Stimulated activated CD8-positive, alpha-beta memory T cell treated with anti-CD3 and anti-CD28 coated beads, Interleukin-7, amount 100 ng/mL, for 48 hours (primary cell): ENCODE measurements around the gene DAB2.
A peak's percentile ranks its signal among the peaks of the same experiment; 100 is the strongest.

Experiments used
- DNase-seq, 2 donors: peaks; one replicate each; pipeline ENCODE4 v3.0.0-alpha.2; 2020; ENCODE audit warnings: low read depth in 1 of 2; ENCODE audit errors: extremely low read depth in 1 of 2

DAB2 gene

GRCh38 chr5:39424736-39425637 lies at the start of gene DAB2:
TSS of gene DAB2 (minus strand) at chr5:39424980. CDS start at chr5:39394320, 30,660 bp downstream.
- peak; percentile 2 to 23 for DNase-seq

DNA sequence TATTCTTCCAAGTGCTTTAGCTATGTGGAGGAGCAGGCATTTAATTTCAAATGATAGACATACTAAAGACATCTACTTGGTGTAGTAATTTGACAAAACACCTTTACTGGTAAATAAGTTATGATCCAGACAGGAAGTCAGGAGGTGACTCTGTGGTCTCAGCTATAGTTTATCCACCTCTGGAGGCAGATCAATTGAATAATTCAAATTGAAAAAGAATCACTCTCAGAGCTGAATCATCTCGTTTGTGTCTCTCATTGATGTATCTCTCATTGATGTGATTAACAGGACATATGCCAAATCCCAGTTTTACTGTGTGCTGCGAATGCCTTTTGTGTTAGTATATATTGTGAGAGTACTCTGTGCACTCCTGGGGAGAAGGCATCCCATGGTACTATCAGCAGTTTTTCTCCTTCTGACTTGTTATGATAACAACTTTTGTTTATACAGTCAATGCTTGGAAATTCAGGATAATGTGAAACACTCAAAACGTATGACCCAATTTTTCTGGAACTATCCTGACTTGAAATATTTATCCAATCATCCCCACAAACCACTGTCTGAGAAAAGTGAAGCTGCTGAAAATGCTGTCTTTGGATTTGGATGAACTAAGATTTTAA lies 48.5 kb upstream of the DAB2 start:
- no peak for DNase-seq

DNA sequence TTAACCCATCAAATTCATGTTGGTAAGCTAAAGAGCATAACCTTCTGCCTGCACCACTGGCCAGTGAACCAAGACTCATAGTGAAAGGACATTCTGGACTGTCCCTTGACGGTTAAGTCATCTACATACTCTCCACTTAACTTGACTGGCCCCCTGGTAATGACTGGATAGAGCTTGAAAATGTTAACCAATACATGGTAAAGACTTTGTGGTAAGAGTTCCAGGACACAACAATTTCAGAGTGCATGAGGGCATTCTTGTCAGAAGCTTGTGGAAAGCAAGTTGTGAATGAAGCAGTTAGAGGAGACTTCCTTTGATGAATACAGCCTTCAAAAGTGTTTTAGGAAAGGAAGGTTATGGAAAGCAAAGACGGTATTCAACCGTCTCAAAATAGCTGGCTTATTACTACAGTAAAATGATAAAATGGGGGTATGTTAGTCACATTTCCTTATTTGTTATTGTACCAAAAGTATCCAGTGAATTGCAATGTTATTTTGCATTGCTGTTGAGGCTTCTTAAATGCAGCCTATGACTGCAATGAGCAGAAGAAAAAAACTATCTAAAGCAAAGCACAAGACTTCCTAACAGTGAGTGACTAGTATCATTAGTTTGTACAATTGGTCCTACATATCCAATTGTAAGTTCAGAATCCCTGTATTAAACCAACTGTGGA lies 47.2 kb upstream of the DAB2 start:
- no peak for DNase-seq

GRCh38 chr5:39470811-39471210 lies 46.0 kb upstream of the DAB2 start:
- DNase-seq: no peak

DNA sequence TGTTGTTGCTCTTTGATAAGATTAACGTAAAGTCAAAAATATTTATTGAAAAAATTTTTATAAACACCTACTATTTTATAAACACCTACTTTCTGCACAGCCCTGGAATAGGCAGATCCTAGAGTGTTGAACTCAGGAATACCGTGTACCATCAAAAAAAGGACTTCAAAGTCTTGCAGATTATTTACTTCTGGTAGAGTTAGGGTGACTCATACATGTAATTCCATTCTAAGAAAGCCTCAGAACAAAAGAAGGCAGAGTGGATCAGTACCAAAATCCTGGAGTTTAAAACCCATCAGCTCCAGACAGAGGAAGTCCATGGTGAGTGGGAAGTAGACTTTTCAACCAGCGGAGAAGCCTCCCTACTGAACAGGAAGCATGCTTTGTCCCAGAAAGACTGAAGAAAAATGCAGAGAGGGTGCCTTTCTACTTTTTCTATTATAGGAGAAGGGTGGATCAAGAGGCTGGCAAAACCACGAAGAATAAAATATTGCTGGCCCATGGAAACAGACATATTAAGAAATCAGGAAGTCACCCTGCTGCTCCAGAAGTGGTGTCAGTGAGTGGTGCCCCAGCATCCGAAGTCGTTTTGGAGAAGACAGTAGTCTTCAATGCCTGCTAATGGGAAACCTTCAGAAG lies 45.1 kb upstream of the DAB2 start:
- no peak for DNase-seq

GRCh38 chr5:39469176-39469575 lies 44.4 kb upstream of the DAB2 start:
- DNase-seq: no peak

DNA sequence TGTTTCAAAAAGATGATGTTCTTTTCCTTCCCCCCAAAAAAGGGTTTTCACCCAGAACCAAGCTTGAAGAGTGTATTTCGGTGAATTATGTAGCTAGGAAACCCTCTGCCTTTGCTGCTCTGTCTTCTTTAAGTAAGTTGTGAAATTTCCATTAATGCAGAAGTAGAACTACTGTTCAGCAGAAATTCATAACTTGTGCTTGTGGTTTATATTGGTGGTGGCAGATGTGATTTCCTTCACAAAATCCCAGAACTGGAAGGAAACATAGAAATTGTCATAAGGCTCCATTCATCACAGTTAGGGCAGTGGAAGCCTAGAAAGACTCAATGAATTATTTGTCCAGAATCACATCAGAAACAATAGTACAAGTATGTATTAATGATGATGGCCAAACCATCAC lies 42.1 kb upstream of the DAB2 start:
- DNase-seq: no peak

DNA sequence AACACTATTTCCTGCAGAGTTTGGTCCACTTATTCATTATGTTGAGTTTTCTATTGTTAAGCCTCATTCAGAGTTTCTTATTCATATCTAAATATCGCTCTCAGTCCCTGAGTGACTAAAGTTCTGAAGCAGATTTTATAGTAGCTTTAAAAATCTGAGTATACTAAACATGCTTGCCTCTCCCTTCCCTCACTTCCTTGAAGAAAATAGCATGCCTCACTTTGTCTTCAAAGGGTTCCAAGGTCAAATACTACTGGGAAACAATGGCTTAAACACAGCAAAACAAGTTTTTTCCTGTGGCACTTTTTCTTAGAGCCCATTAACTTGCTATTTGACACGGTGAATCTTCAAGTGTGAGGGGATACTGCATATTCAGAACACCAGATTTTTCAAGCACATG lies 41.1 kb upstream of the DAB2 start:
- no peak for DNase-seq

DNA sequence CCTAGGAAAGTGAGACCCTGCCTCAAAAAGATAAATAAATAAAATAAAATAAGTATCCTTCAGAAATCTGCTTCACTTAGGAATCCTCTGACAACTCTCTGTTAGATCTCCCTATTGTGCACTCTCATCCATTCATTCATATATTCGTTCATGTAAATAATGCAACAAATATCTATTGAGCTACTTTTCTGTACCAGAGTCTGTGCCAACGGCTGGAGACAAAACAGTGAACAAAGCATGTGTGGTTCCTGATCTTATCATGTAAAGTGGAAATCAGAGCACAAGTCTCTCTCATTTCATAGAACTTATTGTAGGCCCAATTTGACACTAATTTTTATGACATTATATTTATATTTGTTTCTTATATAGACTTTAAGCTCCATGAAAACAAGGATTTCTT lies 40.3 kb upstream of the DAB2 start:
- DNase-seq: no peak

GRCh38 chr5:39464088-39464487 lies 39.3 kb upstream of the DAB2 start:
- no peak for DNase-seq

GRCh38 chr5:39462211-39462610 lies 37.4 kb upstream of the DAB2 start:
- DNase-seq: no peak

DNA sequence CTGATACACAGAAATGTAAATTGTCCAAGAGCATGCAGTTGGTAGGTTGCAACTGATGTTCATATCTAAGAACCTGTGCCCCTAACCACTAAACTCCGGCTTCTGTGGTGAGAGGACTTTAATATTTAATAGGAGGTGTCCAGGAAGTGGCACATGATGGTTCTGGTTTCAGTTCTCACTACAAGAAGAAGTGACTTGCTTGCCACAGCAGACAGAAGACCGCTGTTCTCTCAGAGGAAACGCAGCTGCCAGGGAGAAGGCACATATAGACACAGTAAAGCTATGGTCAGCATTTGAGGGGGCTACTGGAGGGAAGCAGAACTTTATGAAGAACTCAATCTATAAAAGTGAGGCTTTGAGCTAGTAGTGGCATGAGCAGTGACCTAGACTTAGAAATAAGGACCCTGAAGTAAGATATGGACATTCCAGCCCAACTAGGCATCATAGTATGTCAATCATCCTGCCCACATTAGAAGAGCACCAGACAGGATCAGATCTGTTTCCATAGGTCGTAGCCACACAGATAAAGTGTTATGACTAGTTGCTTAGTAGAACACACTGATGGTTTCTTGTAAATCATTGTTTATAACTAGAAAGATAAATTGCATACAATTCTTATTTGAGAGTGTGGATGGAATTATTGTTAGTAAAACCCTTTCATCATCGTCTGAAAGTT lies 36.4 kb upstream of the DAB2 start:
- no peak for DNase-seq

DNA sequence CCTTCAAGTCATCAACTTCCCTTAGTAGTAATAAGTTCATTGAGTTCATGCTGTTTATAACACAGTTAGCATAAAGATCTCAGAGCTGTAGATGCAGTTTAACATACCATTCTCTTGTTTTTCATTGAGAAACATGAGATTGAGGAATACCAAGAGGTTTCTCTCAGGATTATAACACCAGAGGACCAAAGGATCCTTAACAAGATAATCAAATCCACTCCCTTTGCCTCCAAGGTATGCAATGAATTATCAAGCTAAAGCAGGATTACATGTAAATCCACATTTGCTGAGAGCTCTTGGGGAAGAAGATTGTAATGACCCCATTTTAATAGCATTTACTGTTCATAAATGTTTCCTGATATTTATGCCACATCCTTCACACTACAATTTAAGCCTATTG lies 35.1 kb upstream of the DAB2 start:
- DNase-seq: no peak

GRCh38 chr5:39459071-39459470 lies 34.3 kb upstream of the DAB2 start:
- no peak for DNase-seq

- DNase-seq: no peak
Measured at GRCh38 chr5:39455645-39456044, 30.9 kb upstream of the DAB2 start.

GRCh38 chr5:39453606-39454005 lies 28.8 kb upstream of the DAB2 start:
- no peak for DNase-seq

DNA sequence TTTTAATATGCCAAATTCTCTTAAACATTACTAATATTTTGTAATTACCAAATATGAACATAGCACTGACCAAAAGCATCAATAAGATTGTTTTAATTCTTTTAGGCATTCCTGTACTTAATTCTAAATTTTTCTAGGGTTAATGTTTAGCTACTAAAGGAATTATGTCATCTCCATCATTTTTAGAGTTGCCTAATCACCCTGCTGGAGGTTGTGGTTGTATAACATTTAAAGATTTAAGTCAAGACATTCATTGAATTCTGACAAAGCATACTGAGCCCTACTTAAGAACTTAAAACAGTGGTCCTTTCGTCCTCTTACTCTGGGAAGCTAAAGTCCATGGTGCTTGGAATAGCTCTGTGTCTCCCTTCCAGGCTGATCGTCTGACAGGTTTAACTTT lies 28.1 kb upstream of the DAB2 start:
- no peak for DNase-seq

- DNase-seq: no peak
Measured at GRCh38 chr5:39451276-39451941, 26.6 kb upstream of the DAB2 start.

DNA sequence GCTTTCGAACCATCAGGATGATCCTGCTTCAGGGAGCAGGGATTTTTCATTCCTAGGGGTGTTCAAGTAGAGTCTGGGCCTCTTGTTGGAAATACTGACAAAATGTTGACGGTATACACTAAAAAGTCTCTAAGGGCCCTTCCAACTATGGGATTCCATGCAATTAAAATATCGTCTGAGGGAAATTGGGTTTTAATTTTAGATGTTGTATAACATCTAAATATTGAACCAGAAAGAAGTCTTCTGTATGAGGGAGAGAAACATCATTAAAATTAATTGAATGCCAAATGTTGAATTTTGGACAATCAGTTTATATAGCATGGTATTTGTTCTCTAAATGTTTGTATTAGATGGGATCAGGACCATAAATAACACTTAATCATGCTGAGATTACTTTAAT lies 25.7 kb upstream of the DAB2 start:
- DNase-seq: no peak

DNA sequence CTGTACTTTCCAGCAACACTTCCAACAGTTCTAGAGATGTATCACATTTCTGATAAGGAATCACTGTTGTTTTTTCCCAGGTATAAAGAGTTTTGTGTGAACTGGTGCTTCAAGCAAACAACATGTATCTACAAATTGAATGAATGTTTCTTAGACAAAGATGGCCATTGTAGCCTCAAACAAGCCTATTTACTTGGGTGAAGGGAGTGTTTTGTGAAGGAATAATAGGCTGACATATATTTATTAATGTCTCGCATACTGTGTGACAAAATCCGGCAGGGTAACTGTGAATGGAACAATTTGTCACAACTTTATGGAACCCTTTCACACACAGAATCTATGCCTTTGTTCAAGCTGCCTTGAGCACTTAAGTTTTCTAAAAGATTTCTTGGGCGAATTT lies 24.8 kb upstream of the DAB2 start:
- DNase-seq: no peak
